Bronchus fibroblast of lung (primary cell): Measurements from ENCODE around the gene DNAJC24. TPM values are rescaled to one million over a fixed set of nuclear protein-coding genes. Genes with fewer than 3 reads are reported as not detected.

Experiments
- total RNA-seq: library from RNA; depleted of rRNA; stranded (reverse); fragments of >200 nt; gene quantifications from 2 replicates; pipeline ENCODE4 v1.2.3, GENCODE V29; 2015

Gene DNAJC24
- total RNA-seq: 9.5 and 14.5 TPM in 2 replicates

GRCh38 chr11:31369348-31370329 lies at the start of gene DNAJC24, which contains the start of gene DCDC1:
Gene DNAJC24, plus strand, starts transcription at chr11:31369860. Its CDS starts 889 bp downstream, at chr11:31370749.
Gene DCDC1, minus strand, starts transcription at chr11:31369739. Its CDS starts 41,459 bp downstream, at chr11:31328280.

Other genes starting within 250 kb of the DNAJC24 start
- gene DCDC1, start 121 bp upstream of the DNAJC24 start, total RNA-seq: not detected in 2 replicates
- 7.2 and 11.1 TPM in 2 replicates for gene IMMP1L, start 139.8 kb downstream of the DNAJC24 start, total RNA-seq
- gene ELP4, start 139.9 kb downstream of the DNAJC24 start, total RNA-seq: 22.3 and 23.5 TPM in 2 replicates